Measurements from ENCODE around the gene FERMT3. TPM values are rescaled to one million over a fixed set of nuclear protein-coding genes. Genes with fewer than 3 reads are reported as not detected.

Gene FERMT3
- total and polyA plus RNA-seq, 2 donors (not counting 3 experiments of a cell fraction or from before 2014, with no cell fraction given) = 64.4 to 100 TPM

- TF ChIP-seq JUN (IDR thresholded peaks at IDR 0.05; ENCODE audit: borderline replicate concordance, insufficient read depth, insufficient read length, low read depth) = no peak
- TF ChIP-seq POLR2A (IDR thresholded peaks at IDR 0.05; ENCODE audit: low read depth, low read length) = no peak
- TF ChIP-seq GATA2 (IDR thresholded peaks at IDR 0.05; ENCODE audit: insufficient read depth, insufficient read length, low read depth, low read length) = no peak
- TF ChIP-seq EZH2 (IDR thresholded peaks at IDR 0.05; ENCODE audit: borderline replicate concordance, low read depth, low read length, severe bottlenecking) = no peak
- no peak for TF ChIP-seq FOS (IDR thresholded peaks at IDR 0.05; ENCODE audit: borderline replicate concordance, insufficient read depth, low read length)
- Histone ChIP-seq H4K20me1 (replicated peaks; ENCODE audit: control insufficient read depth, extremely low read depth, insufficient read depth, low read length) (no peaks in the 10 kb centered on the region), H3K4me2 (ENCODE audit: insufficient read depth, low read length) (no peak overlapping the region), H3K9me3 (replicated peaks; ENCODE audit: control insufficient read depth, insufficient read depth, low read length) (no peaks in the 10 kb centered on the region), H3K36me3 (ENCODE audit: control insufficient read depth in 2 of 2, extremely low read depth in 1 of 2, insufficient read depth in 2 of 2, low read length in 2 of 2) (peaks cover 8 to 29% of the 10 kb centered on the region in 2 experiments), H3K27ac (ENCODE audit: insufficient read depth, low read depth, low read length) (no peak overlapping the region), H3K9me1 (replicated peaks; ENCODE audit: control insufficient read depth, extremely low read depth, insufficient read depth, low read length) (no peaks in the 10 kb centered on the region), H3K9ac (replicated peaks; ENCODE audit: extremely low read depth, insufficient read depth, low read length) (no peak overlapping the region), H3K79me2 (ENCODE audit: control insufficient read depth, insufficient read depth, low read length) (peaks cover 32% of the 10 kb centered on the region), H3K27me3 (ENCODE audit: control insufficient read depth in 2 of 2, insufficient read depth in 2 of 2, low read length in 2 of 2) (no peaks in the 10 kb centered on the region), H2AFZ (ENCODE audit: low read depth, low read length) (no peak overlapping the region), H3K4me1 (ENCODE audit: control insufficient read depth, extremely low read depth, insufficient read depth, low read length) (peaks cover 24% of the 10 kb centered on the region), H3K4me3 (replicated peaks in 1 of 3; ENCODE audit: insufficient read depth in 1 of 3, low read depth in 1 of 3, low read length in 3 of 3) (no peak overlapping the region)
- ChIA-PET POLR2A (interaction anchor here (0.9 kb wide), 1 partner anchor 14 kb away, joined by 3 read pairs; no protein-coding TSS in a partner anchor), CTCF (interaction anchor here (0.8 to 1.5 kb wide), 3 partner anchors 9 to 51 kb away, joined by 3 to 6 read pairs (median 4); partner anchors contain the start of gene ESRRA)
- no peak for FAIRE-seq
- no TSS peak for BruUV-seq (replicated peaks)
- dilution Hi-C loops (cut with MboI; ENCODE audit: extremely low pct_ligation_motif_present, low sequenced_read_pairs) (no loop called here), intact Hi-C loops (cut with micrococcal nuclease) (no loop called here)
- DNase-seq (ENCODE audit: low read depth, low spot score) = no peak
Observed at GRCh38 chr11:64254326-64254725, 47.8 kb downstream of the FERMT3 start.

- Histone ChIP-seq H3K36me3 (ENCODE audit: control insufficient read depth in 2 of 2, extremely low read depth in 1 of 2, insufficient read depth in 2 of 2, low read length in 2 of 2) (peaks cover 14 to 37% of the 10 kb centered on the region in 2 experiments), H4K20me1 (replicated peaks; ENCODE audit: control insufficient read depth, extremely low read depth, insufficient read depth, low read length) (no peaks in the 10 kb centered on the region), H3K9ac (replicated peaks; ENCODE audit: extremely low read depth, insufficient read depth, low read length) (no peak overlapping the region), H2AFZ (ENCODE audit: low read depth, low read length) (no peak overlapping the region), H3K79me2 (ENCODE audit: control insufficient read depth, insufficient read depth, low read length) (peaks cover 32% of the 10 kb centered on the region), H3K4me2 (ENCODE audit: insufficient read depth, low read length) (no peak overlapping the region), H3K27me3 (ENCODE audit: control insufficient read depth in 2 of 2, insufficient read depth in 2 of 2, low read length in 2 of 2) (no peaks in the 10 kb centered on the region), H3K9me1 (replicated peaks; ENCODE audit: control insufficient read depth, extremely low read depth, insufficient read depth, low read length) (no peaks in the 10 kb centered on the region), H3K9me3 (replicated peaks; ENCODE audit: control insufficient read depth, insufficient read depth, low read length) (no peaks in the 10 kb centered on the region), H3K27ac (ENCODE audit: insufficient read depth, low read depth, low read length) (no peak overlapping the region), H3K4me1 (ENCODE audit: control insufficient read depth, extremely low read depth, insufficient read depth, low read length) (peaks cover 18% of the 10 kb centered on the region), H3K4me3 (replicated peaks in 1 of 3; ENCODE audit: insufficient read depth in 1 of 3, low read depth in 1 of 3, low read length in 3 of 3) (no peak overlapping the region)
- intact Hi-C loops (cut with micrococcal nuclease) (no loop called here), dilution Hi-C loops (cut with MboI; ENCODE audit: extremely low pct_ligation_motif_present, low sequenced_read_pairs) (no loop called here)
- CTCF ChIA-PET = interaction anchor here (0.9 to 1.5 kb wide), 4 partner anchors 7 to 51 kb away, joined by 4 to 5 read pairs (median 4); no protein-coding TSS in a partner anchor
- no TSS peak for BruUV-seq (replicated peaks)
- no peak for TF ChIP-seq GATA2 (IDR thresholded peaks at IDR 0.05; ENCODE audit: insufficient read depth, insufficient read length, low read depth, low read length)
- TF ChIP-seq, protein P1, sequence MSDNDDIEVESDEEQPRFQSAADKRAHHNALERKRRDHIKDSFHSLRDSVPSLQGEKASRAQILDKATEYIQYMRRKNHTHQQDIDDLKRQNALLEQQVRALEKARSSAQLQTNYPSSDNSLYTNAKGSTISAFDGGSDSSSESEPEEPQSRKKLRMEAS (IDR thresholded peaks at IDR 0.05; ENCODE audit: insufficient read depth, insufficient read length) = no peak
- TF ChIP-seq JUN (IDR thresholded peaks at IDR 0.05; ENCODE audit: borderline replicate concordance, insufficient read depth, insufficient read length, low read depth) = no peak
- no peak for TF ChIP-seq MYC (IDR thresholded peaks at IDR 0.05; ENCODE audit: low read depth, low read length)
- no peak for TF ChIP-seq EZH2 (IDR thresholded peaks at IDR 0.05; ENCODE audit: borderline replicate concordance, low read depth, low read length, severe bottlenecking)
- no peak for TF ChIP-seq FOS (IDR thresholded peaks at IDR 0.05; ENCODE audit: borderline replicate concordance, insufficient read depth, low read length)
- no peak for TF ChIP-seq POLR2A (IDR thresholded peaks at IDR 0.05; ENCODE audit: low read depth, low read length)
- no peak for TF ChIP-seq POLR2AphosphoS5 (IDR thresholded peaks at IDR 0.05; ENCODE audit: insufficient read depth, low read depth, low read length)
- TF ChIP-seq, protein P2, sequence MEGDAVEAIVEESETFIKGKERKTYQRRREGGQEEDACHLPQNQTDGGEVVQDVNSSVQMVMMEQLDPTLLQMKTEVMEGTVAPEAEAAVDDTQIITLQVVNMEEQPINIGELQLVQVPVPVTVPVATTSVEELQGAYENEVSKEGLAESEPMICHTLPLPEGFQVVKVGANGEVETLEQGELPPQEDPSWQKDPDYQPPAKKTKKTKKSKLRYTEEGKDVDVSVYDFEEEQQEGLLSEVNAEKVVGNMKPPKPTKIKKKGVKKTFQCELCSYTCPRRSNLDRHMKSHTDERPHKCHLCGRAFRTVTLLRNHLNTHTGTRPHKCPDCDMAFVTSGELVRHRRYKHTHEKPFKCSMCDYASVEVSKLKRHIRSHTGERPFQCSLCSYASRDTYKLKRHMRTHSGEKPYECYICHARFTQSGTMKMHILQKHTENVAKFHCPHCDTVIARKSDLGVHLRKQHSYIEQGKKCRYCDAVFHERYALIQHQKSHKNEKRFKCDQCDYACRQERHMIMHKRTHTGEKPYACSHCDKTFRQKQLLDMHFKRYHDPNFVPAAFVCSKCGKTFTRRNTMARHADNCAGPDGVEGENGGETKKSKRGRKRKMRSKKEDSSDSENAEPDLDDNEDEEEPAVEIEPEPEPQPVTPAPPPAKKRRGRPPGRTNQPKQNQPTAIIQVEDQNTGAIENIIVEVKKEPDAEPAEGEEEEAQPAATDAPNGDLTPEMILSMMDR (IDR thresholded peaks at IDR 0.05; ENCODE audit: extremely low read depth in 1 of 2, insufficient read depth in 1 of 2, low read depth in 1 of 2, low read length in 2 of 2) = no peak
- no peak for DNase-seq (ENCODE audit: low read depth, low spot score)
- POLR2A ChIA-PET = no interaction called here
- FAIRE-seq = no peak
Observed at GRCh38 chr11:64255135-64256128, 48.9 kb downstream of the FERMT3 start.

All from endothelial cell of umbilical vein (primary cell).